HepG2 (cell line): ENCODE results near the gene PGP. TPM values are rescaled to one million over a fixed set of nuclear protein-coding genes. Genes with fewer than 3 reads are reported as not detected.

Experiments
- CREBL2 ChIP-seq: sonication (generic); formaldehyde crosslinking; IDR thresholded peaks from 2 replicates; pipeline ENCODE4 v1.8.1; 2023; ENCODE audit warnings: missing genetic modification reagents, mild to moderate bottlenecking, borderline replicate concordance
- ETV6 ChIP-seq: sonication (generic); formaldehyde crosslinking; conservative IDR thresholded peaks from 2 replicates; pipeline ENCODE4 v1.4.0; 2020; ENCODE audit warnings: missing genetic modification reagents
- FOXA3 ChIP-seq: IDR thresholded peaks from 2 replicates; pipeline ENCODE4 v1.6.1; 2016; ENCODE audit warnings: missing genetic modification reagents, missing compliant biosample characterization
- GZF1 ChIP-seq: sonication (generic); formaldehyde crosslinking; IDR thresholded peaks from 2 replicates; pipeline ENCODE4 v1.5.1; 2020; ENCODE audit warnings: mild to moderate bottlenecking, missing genetic modification reagents
- HNF4G ChIP-seq, 2 experiments: sonication (generic) in 1 of 2; formaldehyde crosslinking in 1 of 2; IDR thresholded peaks; 2 replicates each; pipeline versions ENCODE4 v1.4.0 to v1.6.1; 2011 to 2020; ENCODE audit warnings: borderline replicate concordance in 2 of 2, low read depth in 2 of 2, mild to moderate bottlenecking in 2 of 2, low read length in 1 of 2, missing genetic modification reagents in 1 of 2, moderate library complexity in 1 of 2
- HOMEZ ChIP-seq: IDR thresholded peaks from 2 replicates; pipeline ENCODE4 v1.6.1; 2016; ENCODE audit warnings: low read depth
- KLF12 ChIP-seq: sonication (generic); formaldehyde crosslinking; IDR thresholded peaks from 2 replicates; pipeline ENCODE4 v1.4.0; 2020; ENCODE audit warnings: missing genetic modification reagents, borderline replicate concordance
- MED1 ChIP-seq: sonication (generic); formaldehyde crosslinking; IDR thresholded peaks from 2 replicates; pipeline ENCODE4 v1.4.0; 2020; ENCODE audit warnings: missing genetic modification reagents
- MTF2 ChIP-seq: sonication (generic); formaldehyde crosslinking; IDR thresholded peaks from 2 replicates; pipeline ENCODE4 v1.5.0; 2020; ENCODE audit warnings: missing genetic modification reagents, borderline replicate concordance
- NR2C2 ChIP-seq: sonication (generic); formaldehyde crosslinking; IDR thresholded peaks from 2 replicates; pipeline ENCODE4 v1.4.0; 2020; ENCODE audit warnings: missing genetic modification reagents, mild to moderate bottlenecking, moderate library complexity, borderline replicate concordance
- POGK ChIP-seq: sonication (generic); formaldehyde crosslinking; conservative IDR thresholded peaks from 2 replicates; pipeline ENCODE4 v1.8.0; 2022; ENCODE audit warnings: mild to moderate bottlenecking, moderate library complexity, missing genetic modification reagents
- POGZ ChIP-seq: sonication (generic); formaldehyde crosslinking; IDR thresholded peaks from 2 replicates; pipeline ENCODE4 v1.4.0; 2020; ENCODE audit warnings: mild to moderate bottlenecking, missing genetic modification reagents
- RNF2 ChIP-seq: fragments of 450-650 bp; conservative IDR thresholded peaks from 2 replicates; pipeline ENCODE4 v1.6.1; 2016; ENCODE audit warnings: low read depth
- TARDBP ChIP-seq: sonication (generic); formaldehyde crosslinking; IDR thresholded peaks from 2 replicates; pipeline ENCODE4 v1.8.0; 2022; ENCODE audit warnings: mild to moderate bottlenecking, missing genetic modification reagents
- ZBTB37 ChIP-seq: sonication (generic); formaldehyde crosslinking; IDR thresholded peaks from 2 replicates; pipeline ENCODE4 v1.4.0; 2020; ENCODE audit warnings: mild to moderate bottlenecking, missing genetic modification reagents
- ZBTB4 ChIP-seq: sonication (generic); formaldehyde crosslinking; IDR thresholded peaks from 2 replicates; pipeline ENCODE4 v1.4.0; 2020; ENCODE audit warnings: missing genetic modification reagents, mild to moderate bottlenecking, borderline replicate concordance
- ZFP36L2 ChIP-seq: sonication (generic); formaldehyde crosslinking; IDR thresholded peaks from 2 replicates; pipeline ENCODE4 v1.4.0; 2020; ENCODE audit warnings: missing genetic modification reagents
- ZNF17 ChIP-seq: sonication (generic); formaldehyde crosslinking; IDR thresholded peaks from 2 replicates; pipeline ENCODE4 v1.5.0; 2020; ENCODE audit warnings: mild to moderate bottlenecking, missing genetic modification reagents
- ZNF232 ChIP-seq: sonication (generic); formaldehyde crosslinking; IDR thresholded peaks from 2 replicates; pipeline ENCODE4 v1.4.0; 2020; ENCODE audit warnings: missing genetic modification reagents, borderline replicate concordance
- ZNF674 ChIP-seq: sonication (generic); formaldehyde crosslinking; IDR thresholded peaks from 2 replicates; pipeline ENCODE4 v1.5.0; 2020; ENCODE audit warnings: low read depth, mild to moderate bottlenecking, missing genetic modification reagents
- polyA plus RNA-seq, 8 experiments: library from polyadenylated mRNA; depleted of rRNA in 3 of 8; stranded (reverse) in 7 of 8; unstranded in 1 of 8; fragments of >200 nt; fragmentation: Illumina TruSeq in 4 of 8; extraction: Trizol in 4 of 8; gene quantifications; 2 replicates each; pipeline versions ENCODE4 v1.2.1 to v1.2.3, GENCODE V29; 2011 to 2016; ENCODE audit warnings: low read depth in 4 of 8, missing spikeins in 1 of 8, mixed read lengths in 1 of 8; ENCODE audit not compliant: insufficient read depth in 1 of 8
- total RNA-seq, 5 experiments: library from RNA; depleted of rRNA; stranded (reverse); fragments of >200 nt; fragmentation: Illumina TruSeq; extraction: Trizol; gene quantifications; 2 replicates each; pipeline ENCODE4 v1.2.3, GENCODE V29; 2016; ENCODE audit warnings: low read depth in 1 of 5

Gene PGP
- total and polyA plus RNA-seq, 2 of the 13 experiments (the other 11 are each of a cell fraction or from before 2014, with no cell fraction given): 7.3 to 18.3 TPM

- no peak for TF ChIP-seq ZBTB37 (CRISPR knock-in tag)
- no peak for TF ChIP-seq ZNF674 (CRISPR knock-in tag)
- no peak; the same call in 1 of the 2 replicates for TF ChIP-seq POGK
- no peak for TF ChIP-seq HOMEZ (CRISPR knock-in tag)
- no peak for TF ChIP-seq ZFP36L2 (CRISPR knock-in tag)
- no peak for TF ChIP-seq RNF2
- no peak for TF ChIP-seq FOXA3 (CRISPR knock-in tag)
- 0 out of 2 replicates have a peak, but pooled peaks have one; percentile 59 for TF ChIP-seq ZNF232
- TF ChIP-seq GZF1: no peak
- peak; percentile 58 for TF ChIP-seq MED1
- no peak; the same call in 1 of the 2 replicates for TF ChIP-seq HNF4G (IDR thresholded peaks at IDR 0.05; ENCODE audit: borderline replicate concordance, low read depth, low read length)
- no peak for TF ChIP-seq HNF4G (CRISPR knock-in tag; IDR thresholded peaks at IDR 0.05; ENCODE audit: borderline replicate concordance, low read depth)
- TF ChIP-seq ZBTB4 (CRISPR knock-in tag): 0 out of 2 replicates have a peak, but pooled peaks have one; percentile 7
- no peak for TF ChIP-seq MTF2 (CRISPR knock-in tag)
- peak; percentile 59; the same call in 1 of the 2 replicates for TF ChIP-seq POGZ (CRISPR knock-in tag)
- TF ChIP-seq ZNF17 (CRISPR knock-in tag): 0 out of 2 replicates have a peak, but pooled peaks have one; percentile 23
- no peak; the same call in 1 of the 2 replicates for TF ChIP-seq ETV6
- no peak for TF ChIP-seq NR2C2
- TF ChIP-seq KLF12 (CRISPR knock-in tag): peak; percentile 41; the same call in 1 of the 2 replicates
- TF ChIP-seq TARDBP (CRISPR knock-in tag): peak; percentile 80
- TF ChIP-seq CREBL2 (CRISPR knock-in tag): peak; percentile 70; the same call in 1 of the 2 replicates
Measured at GRCh38 chr16:2205104-2205966, 9.3 kb downstream of the PGP start, which contains the start of gene MLST8 (continued).
